Hypothalamus (tissue), 51 donors: Measurements from ENCODE around the gene SSTR3.

ENCODE experiments used
- DNase-seq, 51 donors: peaks; one replicate each; lab custom pipeline; 2025; lab: John Stamatoyannopoulos, UW

The SSTR3 gene

DNA sequence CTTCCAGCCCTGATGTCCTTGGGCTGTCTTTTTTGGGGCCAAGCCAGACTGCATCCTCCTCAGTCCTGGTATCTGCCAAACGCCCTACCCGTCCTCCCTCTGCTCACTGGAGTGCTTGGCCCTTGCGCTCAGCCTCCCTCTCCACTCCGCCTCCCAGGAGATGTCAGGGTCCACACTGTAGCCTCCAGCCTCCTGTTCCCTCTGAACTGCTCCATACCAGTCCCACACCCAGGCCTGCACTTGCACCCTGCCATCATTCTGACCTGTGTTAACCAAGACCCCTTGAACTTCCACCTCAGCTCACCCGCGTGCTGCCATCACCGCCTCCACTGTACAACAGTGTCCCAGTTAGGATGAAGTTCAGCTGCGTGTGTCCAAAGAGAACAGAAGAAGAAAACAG lies 56.3 kb downstream of the SSTR3 start:
- DNase-seq, result no peak

- no peak for DNase-seq
These were observed 57.2 kb downstream of the SSTR3 start for GRCh38 chr22:37154925-37155712.
